Fibroblast of the conjunctiva (primary cell): ENCODE results near the gene CEACAM5.

Source experiments
- DNase-seq: peaks from one replicate; pipeline ENCODE4 v3.0.0-alpha.2; 2010; ENCODE audit warnings: low read depth

Gene CEACAM5

DNA sequence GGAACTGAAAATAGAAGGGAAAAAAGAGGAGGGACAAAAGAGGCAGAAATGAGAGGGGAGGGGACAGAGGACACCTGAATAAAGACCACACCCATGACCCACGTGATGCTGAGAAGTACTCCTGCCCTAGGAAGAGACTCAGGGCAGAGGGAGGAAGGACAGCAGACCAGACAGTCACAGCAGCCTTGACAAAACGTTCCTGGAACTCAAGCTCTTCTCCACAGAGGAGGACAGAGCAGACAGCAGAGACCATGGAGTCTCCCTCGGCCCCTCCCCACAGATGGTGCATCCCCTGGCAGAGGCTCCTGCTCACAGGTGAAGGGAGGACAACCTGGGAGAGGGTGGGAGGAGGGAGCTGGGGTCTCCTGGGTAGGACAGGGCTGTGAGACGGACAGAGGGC, at the start of gene CEACAM5:
TSS of gene CEACAM5 (plus strand) at position 146 of the 400 bp plus-strand sequence. CDS start at position 252, 106 bp downstream.
- DNase-seq = no peak

GRCh38 chr19:41666075-41666474, 42.4 kb upstream of the CEACAM5 start:
- no peak for DNase-seq

GRCh38 chr19:41668315-41668714, 40.1 kb upstream of the CEACAM5 start:
- DNase-seq = no peak

- no peak for DNase-seq
These were observed 37.7 kb upstream of the CEACAM5 start for GRCh38 chr19:41670755-41671154.

DNA sequence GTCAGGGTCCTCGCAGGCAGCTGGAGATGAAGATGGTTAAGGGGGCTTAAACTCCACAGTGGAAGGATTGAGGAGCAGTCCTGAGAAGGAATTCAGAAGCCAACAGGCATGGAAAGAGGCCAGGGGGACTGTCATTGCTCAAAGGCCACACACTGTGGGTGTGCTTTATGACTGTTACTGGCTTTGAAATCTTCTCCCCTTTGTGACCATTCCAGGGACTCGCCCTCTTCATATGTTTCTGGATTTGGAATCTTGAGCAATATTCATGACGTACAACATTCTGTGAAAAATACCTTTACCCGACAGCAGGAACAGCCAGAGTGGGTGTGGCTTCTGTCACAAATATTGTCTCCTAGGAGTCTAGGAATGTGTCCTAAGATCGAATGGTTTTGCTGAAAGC, 36.9 kb upstream of the CEACAM5 start:
- no peak for DNase-seq

GRCh38 chr19:41682437-41682836, 26.0 kb upstream of the CEACAM5 start:
- DNase-seq = no peak

DNA sequence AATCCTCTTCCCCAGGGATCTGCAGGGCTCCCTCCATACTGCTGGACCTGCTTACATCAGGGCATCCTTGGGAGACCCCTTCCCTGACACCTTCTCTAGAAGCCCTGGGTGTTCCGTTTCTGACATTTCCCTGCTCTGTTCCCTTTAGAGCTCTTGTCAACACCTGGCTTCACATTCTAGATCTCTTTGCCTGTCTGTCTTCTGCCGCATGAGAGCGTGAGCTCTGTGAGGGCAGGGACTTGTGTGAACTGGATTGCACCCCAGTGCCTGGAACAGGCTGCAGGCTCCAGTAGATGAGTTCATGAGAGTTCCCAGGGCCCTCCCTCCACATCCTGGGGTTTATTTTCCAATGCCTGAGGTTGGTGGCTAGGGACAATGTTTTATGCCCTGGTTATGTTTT, 21.0 kb upstream of the CEACAM5 start:
- no peak for DNase-seq

- no peak for DNase-seq
These were observed 20.3 kb upstream of the CEACAM5 start, which contains the start of gene CEACAM7 for GRCh38 chr19:41688098-41688497. TSS of gene CEACAM7 (minus strand) at chr19:41688270. CDS start at chr19:41688165, 105 bp downstream.

GRCh38 chr19:41688687-41689086, 19.7 kb upstream of the CEACAM5 start:
- DNase-seq = no peak

DNA sequence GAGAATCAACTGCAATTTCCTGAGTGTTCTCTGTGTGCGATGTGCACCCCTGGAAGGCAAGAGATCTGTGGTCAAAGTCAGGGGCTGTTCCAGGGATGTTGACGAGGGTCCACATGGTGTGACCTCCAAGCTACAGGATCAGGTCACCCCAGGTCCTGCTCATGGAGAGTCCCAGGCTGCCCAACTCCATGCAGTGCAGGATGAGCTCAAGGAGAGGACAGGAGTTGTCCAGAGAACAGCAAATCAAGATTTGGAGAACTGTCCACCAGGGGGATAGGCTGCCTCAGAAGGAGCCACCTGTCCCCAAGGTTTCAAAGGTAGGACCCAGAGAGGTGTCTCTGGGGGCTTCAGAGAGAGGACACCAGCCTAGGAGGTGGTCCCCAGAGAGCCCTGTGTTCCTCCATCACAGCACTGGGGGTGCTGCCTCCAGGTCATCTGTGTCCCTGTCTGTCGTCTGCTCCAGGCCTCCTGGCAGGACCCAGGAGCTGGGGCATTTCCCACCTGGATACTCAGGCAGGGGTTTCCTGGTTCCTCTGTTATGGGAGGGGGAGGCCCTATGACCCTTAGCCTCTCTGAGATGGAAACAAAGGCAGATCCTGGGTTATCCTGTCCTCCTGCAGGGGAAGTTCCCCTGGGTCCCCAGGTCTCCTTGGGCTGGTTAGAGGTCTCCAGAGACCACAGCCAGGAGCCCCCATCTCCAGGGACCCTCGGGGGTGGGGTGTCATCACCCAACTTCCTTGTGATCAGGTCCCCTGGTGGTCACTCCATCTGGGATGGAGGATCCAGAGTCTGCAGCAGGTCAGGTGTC, 18.2 kb upstream of the CEACAM5 start:
- no peak for DNase-seq

DNA sequence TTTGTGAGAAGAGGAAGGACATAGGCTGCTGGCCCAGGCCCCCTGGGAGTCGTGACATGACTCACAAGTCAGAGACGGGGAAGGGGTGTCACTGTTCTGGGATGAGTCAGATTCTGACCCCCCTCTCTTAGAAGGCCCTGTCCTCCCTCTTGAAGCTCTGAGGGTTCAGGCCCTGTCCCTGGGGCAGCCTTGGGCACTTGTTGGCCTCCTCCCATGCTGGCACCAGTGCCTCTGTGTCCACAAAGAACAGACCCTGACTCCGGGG, 17.7 kb upstream of the CEACAM5 start:
- no peak for DNase-seq

DNA sequence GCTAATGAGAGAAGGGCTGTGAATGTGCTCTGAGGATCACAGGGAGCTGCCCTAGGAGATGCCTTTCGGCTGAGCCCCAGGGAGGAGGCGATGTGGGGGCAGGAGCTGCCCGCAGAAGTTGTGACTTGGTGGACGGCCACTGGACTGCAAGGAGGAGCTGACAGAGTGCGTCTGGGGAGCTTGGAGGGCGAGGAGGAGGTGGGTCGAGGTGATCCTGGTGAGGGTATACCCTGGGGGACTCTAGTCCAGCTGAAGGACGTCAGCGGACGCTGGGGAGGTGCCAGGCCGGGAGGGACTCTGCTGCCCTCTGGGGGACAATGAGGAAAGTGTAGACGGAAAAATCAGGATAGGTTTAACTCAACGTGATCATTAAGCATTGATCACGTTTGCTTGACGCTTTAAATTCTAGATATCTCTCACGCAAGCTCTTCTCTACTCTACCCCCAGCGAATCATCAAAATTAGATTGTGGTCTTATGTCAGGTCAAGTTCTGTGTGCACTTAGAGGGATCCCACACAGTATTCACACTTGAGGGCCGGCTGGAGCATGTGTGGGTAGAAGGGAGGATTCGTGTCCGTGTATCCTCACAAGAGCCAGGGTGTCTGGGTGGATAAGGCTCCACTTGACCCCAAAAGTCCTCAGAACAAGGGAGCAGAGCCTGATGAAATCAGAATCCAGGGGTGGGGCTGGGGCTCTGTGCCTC, 17.0 kb upstream of the CEACAM5 start:
- DNase-seq = no peak

DNA sequence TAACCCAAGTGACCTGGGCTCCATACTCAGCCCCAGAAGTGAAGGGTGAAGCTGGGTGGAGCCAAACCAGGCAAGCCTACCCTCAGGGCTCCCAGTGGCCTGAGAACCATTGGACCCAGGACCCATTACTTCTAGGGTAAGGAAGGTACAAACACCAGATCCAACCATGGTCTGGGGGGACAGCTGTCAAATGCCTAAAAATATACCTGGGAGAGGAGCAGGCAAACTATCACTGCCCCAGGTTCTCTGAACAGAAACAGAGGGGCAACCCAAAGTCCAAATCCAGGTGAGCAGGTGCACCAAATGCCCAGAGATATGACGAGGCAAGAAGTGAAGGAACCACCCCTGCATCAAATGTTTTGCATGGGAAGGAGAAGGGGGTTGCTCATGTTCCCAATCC, 14.2 kb upstream of the CEACAM5 start:
- no peak for DNase-seq

DNA sequence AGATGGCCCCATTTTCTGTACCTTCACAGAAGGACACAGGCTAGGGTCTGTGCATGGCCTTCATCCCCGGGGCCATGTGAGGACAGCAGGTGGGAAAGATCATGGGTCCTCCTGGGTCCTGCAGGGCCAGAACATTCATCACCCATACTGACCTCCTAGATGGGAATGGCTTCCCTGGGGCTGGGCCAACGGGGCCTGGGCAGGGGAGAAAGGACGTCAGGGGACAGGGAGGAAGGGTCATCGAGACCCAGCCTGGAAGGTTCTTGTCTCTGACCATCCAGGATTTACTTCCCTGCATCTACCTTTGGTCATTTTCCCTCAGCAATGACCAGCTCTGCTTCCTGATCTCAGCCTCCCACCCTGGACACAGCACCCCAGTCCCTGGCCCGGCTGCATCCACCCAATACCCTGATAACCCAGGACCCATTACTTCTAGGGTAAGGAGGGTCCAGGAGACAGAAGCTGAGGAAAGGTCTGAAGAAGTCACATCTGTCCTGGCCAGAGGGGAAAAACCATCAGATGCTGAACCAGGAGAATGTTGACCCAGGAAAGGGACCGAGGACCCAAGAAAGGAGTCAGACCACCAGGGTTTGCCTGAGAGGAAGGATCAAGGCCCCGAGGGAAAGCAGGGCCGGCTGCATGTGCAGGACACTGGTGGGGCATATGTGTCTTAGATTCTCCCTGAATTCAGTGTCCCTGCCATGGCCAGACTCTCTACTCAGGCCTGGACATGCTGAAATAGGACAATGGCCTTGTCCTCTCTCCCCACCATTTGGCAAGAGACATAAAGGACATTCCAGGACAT, 13.4 kb upstream of the CEACAM5 start:
- DNase-seq = no peak

DNA sequence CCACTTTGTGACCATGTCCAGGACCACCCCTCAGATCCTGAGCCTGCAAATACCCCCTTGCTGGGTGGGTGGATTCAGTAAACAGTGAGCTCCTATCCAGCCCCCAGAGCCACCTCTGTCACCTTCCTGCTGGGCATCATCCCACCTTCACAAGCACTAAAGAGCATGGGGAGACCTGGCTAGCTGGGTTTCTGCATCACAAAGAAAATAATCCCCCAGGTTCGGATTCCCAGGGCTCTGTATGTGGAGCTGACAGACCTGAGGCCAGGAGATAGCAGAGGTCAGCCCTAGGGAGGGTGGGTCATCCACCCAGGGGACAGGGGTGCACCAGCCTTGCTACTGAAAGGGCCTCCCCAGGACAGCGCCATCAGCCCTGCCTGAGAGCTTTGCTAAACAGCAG, 12.7 kb upstream of the CEACAM5 start:
- DNase-seq = no peak

DNA sequence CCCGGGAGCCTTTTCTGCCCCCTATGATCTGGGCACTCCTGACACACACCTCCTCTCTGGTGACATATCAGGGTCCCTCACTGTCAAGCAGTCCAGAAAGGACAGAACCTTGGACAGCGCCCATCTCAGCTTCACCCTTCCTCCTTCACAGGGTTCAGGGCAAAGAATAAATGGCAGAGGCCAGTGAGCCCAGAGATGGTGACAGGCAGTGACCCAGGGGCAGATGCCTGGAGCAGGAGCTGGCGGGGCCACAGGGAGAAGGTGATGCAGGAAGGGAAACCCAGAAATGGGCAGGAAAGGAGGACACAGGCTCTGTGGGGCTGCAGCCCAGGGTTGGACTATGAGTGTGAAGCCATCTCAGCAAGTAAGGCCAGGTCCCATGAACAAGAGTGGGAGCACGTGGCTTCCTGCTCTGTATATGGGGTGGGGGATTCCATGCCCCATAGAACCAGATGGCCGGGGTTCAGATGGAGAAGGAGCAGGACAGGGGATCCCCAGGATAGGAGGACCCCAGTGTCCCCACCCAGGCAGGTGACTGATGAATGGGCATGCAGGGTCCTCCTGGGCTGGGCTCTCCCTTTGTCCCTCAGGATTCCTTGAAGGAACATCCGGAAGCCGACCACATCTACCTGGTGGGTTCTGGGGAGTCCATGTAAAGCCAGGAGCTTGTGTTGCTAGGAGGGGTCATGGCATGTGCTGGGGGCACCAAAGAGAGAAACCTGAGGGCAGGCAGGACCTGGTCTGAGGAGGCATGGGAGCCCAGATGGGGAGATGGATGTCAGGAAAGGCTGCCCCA, 11.8 kb upstream of the CEACAM5 start:
- DNase-seq = no peak

GRCh38 chr19:41697198-41697855, 11.1 kb upstream of the CEACAM5 start:
- no peak for DNase-seq

DNA sequence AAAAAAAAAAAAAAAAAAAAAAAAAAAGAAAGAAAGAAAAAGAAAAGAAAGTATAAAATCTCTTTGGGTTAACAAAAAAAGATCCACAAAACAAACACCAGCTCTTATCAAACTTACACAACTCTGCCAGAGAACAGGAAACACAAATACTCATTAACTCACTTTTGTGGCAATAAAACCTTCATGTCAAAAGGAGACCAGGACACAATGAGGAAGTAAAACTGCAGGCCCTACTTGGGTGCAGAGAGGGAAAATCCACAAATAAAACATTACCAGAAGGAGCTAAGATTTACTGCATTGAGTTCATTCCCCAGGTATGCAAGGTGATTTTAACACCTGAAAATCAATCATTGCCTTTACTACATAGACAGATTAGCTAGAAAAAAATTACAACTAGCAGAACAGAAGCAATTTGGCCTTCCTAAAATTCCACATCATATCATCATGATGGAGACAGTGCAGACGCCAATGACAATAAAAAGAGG, 9.6 kb upstream of the CEACAM5 start:
- DNase-seq = no peak

DNA sequence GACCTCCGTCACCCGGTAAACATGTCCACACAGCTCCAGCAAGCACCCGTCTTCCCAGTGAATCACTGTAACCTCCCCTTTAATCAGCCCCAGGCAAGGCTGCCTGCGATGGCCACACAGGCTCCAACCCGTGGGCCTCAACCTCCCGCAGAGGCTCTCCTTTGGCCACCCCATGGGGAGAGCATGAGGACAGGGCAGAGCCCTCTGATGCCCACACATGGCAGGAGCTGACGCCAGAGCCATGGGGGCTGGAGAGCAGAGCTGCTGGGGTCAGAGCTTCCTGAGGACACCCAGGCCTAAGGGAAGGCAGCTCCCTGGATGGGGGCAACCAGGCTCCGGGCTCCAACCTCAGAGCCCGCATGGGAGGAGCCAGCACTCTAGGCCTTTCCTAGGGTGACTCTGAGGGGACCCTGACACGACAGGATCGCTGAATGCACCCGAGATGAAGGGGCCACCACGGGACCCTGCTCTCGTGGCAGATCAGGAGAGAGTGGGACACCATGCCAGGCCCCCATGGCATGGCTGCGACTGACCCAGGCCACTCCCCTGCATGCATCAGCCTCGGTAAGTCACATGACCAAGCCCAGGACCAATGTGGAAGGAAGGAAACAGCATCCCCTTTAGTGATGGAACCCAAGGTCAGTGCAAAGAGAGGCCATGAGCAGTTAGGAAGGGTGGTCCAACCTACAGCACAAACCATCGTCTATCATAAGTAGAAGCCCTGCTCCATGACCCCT, 9.0 kb upstream of the CEACAM5 start:
- no peak for DNase-seq

- no peak for DNase-seq
These were observed 8.5 kb upstream of the CEACAM5 start for GRCh38 chr19:41699968-41700323.
